ENCODE measurements around the gene TRIM75. TPM values are rescaled to one million over a fixed set of nuclear protein-coding genes. Genes with fewer than 3 reads are reported as not detected.

The TRIM75 gene
- total RNA-seq, 1 experiment from 2014 or later: not detected

GRCh38 chr4:165010991-165011390 is 42.7 kb upstream of the TRIM75 start:
- ChIA-PET POLR2A (ENCODE audit: low non-redundant PET) (no interaction called here), CTCF (no interaction called here)
- no peaks in the 10 kb centered on the region for H3K36me3 ChIP-seq (ENCODE audit: insufficient read depth, low read length, poor library complexity, severe bottlenecking)
- intact Hi-C loops (cut with micrococcal nuclease; ENCODE audit: unreplicated experiment): no loop called here
- TF ChIP-seq EZH2 (IDR thresholded peaks at IDR 0.05; ENCODE audit: borderline replicate concordance, low read depth, low read length, poor library complexity, severe bottlenecking) (no peak), CTCF (conservative IDR thresholded peaks at IDR 0.05; ENCODE audit: low read depth, low read length) (no peak)
- no peak overlapping the region for H3K4me3 ChIP-seq (ENCODE audit: low read depth, low read length, poor library complexity, severe bottlenecking)
- no TSS peak for BruUV-seq (replicated peaks)
- H3K27me3 ChIP-seq (replicated peaks; ENCODE audit: insufficient read depth, low read depth, low read length, poor library complexity): no peaks in the 10 kb centered on the region
- DNase-seq (ENCODE audit: low spot score): no peak
- H3K4me1 ChIP-seq (ENCODE audit: insufficient read depth, low read length, poor library complexity, severe bottlenecking): no peaks in the 10 kb centered on the region
- no peak overlapping the region for H3K27ac ChIP-seq (ENCODE audit: low read depth, low read length, poor library complexity, severe bottlenecking)
- no peaks in the 10 kb centered on the region for H3K9me3 ChIP-seq (ENCODE audit: low read depth, low read length, poor library complexity, severe bottlenecking)

- no peaks in the 10 kb centered on the region for H3K9me3 ChIP-seq (ENCODE audit: low read depth, low read length, poor library complexity, severe bottlenecking)
- POLR2A ChIA-PET (ENCODE audit: low non-redundant PET): no interaction called here
- no peak overlapping the region for H3K27ac ChIP-seq (ENCODE audit: low read depth, low read length, poor library complexity, severe bottlenecking)
- CTCF ChIA-PET: no interaction called here
- H3K27me3 ChIP-seq (replicated peaks; ENCODE audit: insufficient read depth, low read depth, low read length, poor library complexity): no peaks in the 10 kb centered on the region
- H3K36me3 ChIP-seq (ENCODE audit: insufficient read depth, low read length, poor library complexity, severe bottlenecking): no peaks in the 10 kb centered on the region
- intact Hi-C loops (cut with micrococcal nuclease; ENCODE audit: unreplicated experiment): no loop called here
- H3K4me3 ChIP-seq (ENCODE audit: low read depth, low read length, poor library complexity, severe bottlenecking): no peak overlapping the region
- TF ChIP-seq EZH2 (IDR thresholded peaks at IDR 0.05; ENCODE audit: borderline replicate concordance, low read depth, low read length, poor library complexity, severe bottlenecking) (no peak), CTCF (conservative IDR thresholded peaks at IDR 0.05; ENCODE audit: low read depth, low read length) (no peak)
- H3K4me1 ChIP-seq (ENCODE audit: insufficient read depth, low read length, poor library complexity, severe bottlenecking): no peaks in the 10 kb centered on the region
- BruUV-seq (replicated peaks): no TSS peak
- DNase-seq (ENCODE audit: low spot score): no peak
Observed at GRCh38 chr4:165011403-165011802, 42.3 kb upstream of the TRIM75 start.

GRCh38 chr4:165013691-165014090 is 40.0 kb upstream of the TRIM75 start:
- intact Hi-C loops (cut with micrococcal nuclease; ENCODE audit: unreplicated experiment): no loop called here
- H3K36me3 ChIP-seq (ENCODE audit: insufficient read depth, low read length, poor library complexity, severe bottlenecking): no peaks in the 10 kb centered on the region
- H3K27me3 ChIP-seq (replicated peaks; ENCODE audit: insufficient read depth, low read depth, low read length, poor library complexity): no peaks in the 10 kb centered on the region
- no TSS peak for BruUV-seq (replicated peaks)
- CTCF ChIA-PET: no interaction called here
- POLR2A ChIA-PET (ENCODE audit: low non-redundant PET): no interaction called here
- DNase-seq (ENCODE audit: low spot score): no peak
- no peaks in the 10 kb centered on the region for H3K4me1 ChIP-seq (ENCODE audit: insufficient read depth, low read length, poor library complexity, severe bottlenecking)
- no peak overlapping the region for H3K4me3 ChIP-seq (ENCODE audit: low read depth, low read length, poor library complexity, severe bottlenecking)
- H3K27ac ChIP-seq (ENCODE audit: low read depth, low read length, poor library complexity, severe bottlenecking): no peak overlapping the region
- H3K9me3 ChIP-seq (ENCODE audit: low read depth, low read length, poor library complexity, severe bottlenecking): no peaks in the 10 kb centered on the region
- TF ChIP-seq EZH2 (IDR thresholded peaks at IDR 0.05; ENCODE audit: borderline replicate concordance, low read depth, low read length, poor library complexity, severe bottlenecking) (no peak), CTCF (conservative IDR thresholded peaks at IDR 0.05; ENCODE audit: low read depth, low read length) (no peak)

Measured in A673 (cell line).